HepG2 (cell line): ENCODE measurements around the gene ABHD11. TPM values are rescaled to one million over a fixed set of nuclear protein-coding genes. Genes with fewer than 3 reads are reported as not detected.

Experiments
- ATAC-seq: fragments of 200-7000 bp; cut with Tn5 transposase; 3 replicates; pipeline ENCODE4 v1.9.1; 2020; ENCODE audit warnings: mild to moderate bottlenecking, moderate library complexity
- BruUV-seq: library from RNA; stranded (reverse); fragments of 400-500 nt; replicated peaks from 2 replicates; lab custom pipeline; 2021; lab: Mats Ljungman, UMichigan
- CTCF ChIA-PET: fragments of 300-600 bp; formaldehyde crosslinking; extraction: SDS; loops from one replicate; lab custom pipeline; 2021; ENCODE audit warnings: low total read pairs, inconsistent platforms, low intra/inter-chr PET ratio; lab: Yijun Ruan, JAX
- POLR2A ChIA-PET: fragments of 350-600 bp; sonication (Branson Sonifier 250); formaldehyde crosslinking; loops from one replicate; lab custom pipeline; 2020; ENCODE audit warnings: antibody characterized with exemption, inconsistent platforms; lab: Yijun Ruan, JAX
- DNase-seq: peaks from one replicate; pipeline ENCODE4 v3.0.0-alpha.2; 2015; ENCODE audit warnings: low spot score
- FAIRE-seq: peaks from 3 replicates; lab custom pipeline; 2011; peaks lifted over from hg19 to GRCh38; lab: Jason Lieb, UNC
- H2AFZ ChIP-seq: one replicate; pipeline ENCODE4 v1.6.1; 2011; ENCODE audit warnings: low read length, inconsistent platforms
- H3K27ac ChIP-seq: fragments of 300-600 bp; 3 replicates; pipeline ENCODE4 v1.8.0; 2011; ENCODE audit warnings: mixed run types, mild to moderate bottlenecking, mixed read lengths, low read length, inconsistent platforms; ENCODE audit not compliant: insufficient read depth; ENCODE audit errors: extremely low read length
- H3K27me3 ChIP-seq, 2 experiments: fragments of 200-600 bp in 1 of 2; 2 replicates in 1 of 2; 3 replicates in 1 of 2; pipeline versions ENCODE4 v1.6.0 to v1.8.0; 2011; ENCODE audit warnings: low read length in 2 of 2, mild to moderate bottlenecking in 2 of 2, moderate library complexity in 2 of 2, inconsistent platforms in 1 of 2; ENCODE audit not compliant: insufficient read depth in 2 of 2, control insufficient read depth in 1 of 2
- H3K36me3 ChIP-seq, 2 experiments: fragments of 200-600 bp in 1 of 2; replicated peaks in 1 of 2; 2 replicates in 1 of 2; 3 replicates in 1 of 2; pipeline versions ENCODE4 v1.5.1 to v1.8.0; 2011; ENCODE audit warnings: low read length in 2 of 2, inconsistent platforms in 1 of 2; ENCODE audit not compliant: insufficient read depth in 2 of 2, control insufficient read depth in 1 of 2
- H3K4me1 ChIP-seq: 2 replicates; pipeline ENCODE4 v1.5.1; 2012; ENCODE audit warnings: low read length, inconsistent platforms; ENCODE audit not compliant: insufficient read depth
- H3K4me2 ChIP-seq: 2 replicates; pipeline ENCODE4 v1.6.0; 2011; ENCODE audit warnings: low read depth, low read length, inconsistent platforms
- H3K4me3 ChIP-seq, 3 experiments: fragments of 200-600 bp in 1 of 3; sonication (generic), shearing (Covaris generic) in 1 of 3; replicated peaks in 1 of 3; 2 replicates each; pipeline ENCODE4 v1.5.1; 2011 to 2016; ENCODE audit warnings: low read length in 3 of 3, inconsistent platforms in 2 of 3, low read depth in 2 of 3, mild to moderate bottlenecking in 2 of 3, control low read depth in 1 of 3, mixed read lengths in 1 of 3; ENCODE audit not compliant: insufficient read depth in 1 of 3
- H3K79me2 ChIP-seq: one replicate; pipeline ENCODE4 v1.6.1; 2011; ENCODE audit warnings: low read length, inconsistent platforms; ENCODE audit not compliant: insufficient read depth
- H3K9ac ChIP-seq: 2 replicates; pipeline ENCODE4 v1.6.0; 2011; ENCODE audit warnings: mild to moderate bottlenecking, low read depth, low read length, inconsistent platforms; ENCODE audit not compliant: insufficient read depth
- H3K9me3 ChIP-seq: 2 replicates; pipeline ENCODE4 v1.5.1; 2012; ENCODE audit warnings: mild to moderate bottlenecking, low read length
- H4K20me1 ChIP-seq: 2 replicates; pipeline ENCODE4 v1.6.0; 2011; ENCODE audit warnings: inconsistent platforms, mild to moderate bottlenecking, low read length, moderate library complexity; ENCODE audit not compliant: insufficient read depth
- ZC3H4 ChIP-seq: sonication (generic); formaldehyde crosslinking; IDR thresholded peaks from 2 replicates; pipeline ENCODE4 v1.4.0; 2020; ENCODE audit warnings: missing genetic modification reagents, borderline replicate concordance
- ZNF263 ChIP-seq: sonication (generic); formaldehyde crosslinking; IDR thresholded peaks from 2 replicates; pipeline ENCODE4 v1.4.0; 2020; ENCODE audit warnings: missing genetic modification reagents
- ZNF770 ChIP-seq: sonication (generic); formaldehyde crosslinking; IDR thresholded peaks from 2 replicates; pipeline ENCODE4 v1.5.0; 2020; ENCODE audit warnings: mild to moderate bottlenecking, missing genetic modification reagents
- WGBS: methylation state at CpG from one replicate; pipeline ENCODE4 v1.1.6; 2017; ENCODE audit warnings: low lambda C conversion rate; 5-methylcytosine and 5-hydroxymethylcytosine counted together
- in situ Hi-C: cut with HindIII; loops from 2 replicates; pipeline ENCODE4 v1.10.0; 2017; ENCODE audit warnings: low pct_unique_long_range_greater_than_20kb; ENCODE audit not compliant: extremely low pct_ligation_motif_present
- intact Hi-C: fragments of 100-400 bp; cut with micrococcal nuclease; formaldehyde crosslinking; loops from one replicate; pipeline ENCODE4 v1.10.0; 2022; ENCODE audit not compliant: unreplicated experiment
- polyA plus RNA-seq, 8 experiments: library from polyadenylated mRNA; depleted of rRNA in 3 of 8; stranded (reverse) in 7 of 8; unstranded in 1 of 8; fragments of >200 nt; fragmentation: Illumina TruSeq in 4 of 8; extraction: Trizol in 4 of 8; gene quantifications; 2 replicates each; pipeline versions ENCODE4 v1.2.1 to v1.2.3, GENCODE V29; 2011 to 2016; ENCODE audit warnings: low read depth in 4 of 8, missing spikeins in 1 of 8, mixed read lengths in 1 of 8; ENCODE audit not compliant: insufficient read depth in 1 of 8
- total RNA-seq, 5 experiments: library from RNA; depleted of rRNA; stranded (reverse); fragments of >200 nt; fragmentation: Illumina TruSeq; extraction: Trizol; gene quantifications; 2 replicates each; pipeline ENCODE4 v1.2.3, GENCODE V29; 2016; ENCODE audit warnings: low read depth in 1 of 5

The ABHD11 gene
- total and polyA plus RNA-seq, 2 of the 13 experiments (the other 11 are each of a cell fraction or from before 2014, with no cell fraction given): 7.0 to 8.1 TPM

GRCh38 chr7:73770860-73771670 lies 32.5 kb upstream of the ABHD11 start:
- TF ChIP-seq ZNF263 (CRISPR knock-in tag): peak; percentile 82
- peak; percentile 45; the same call in 1 of the 2 replicates for TF ChIP-seq ZNF770
- no peak for TF ChIP-seq ZC3H4 (CRISPR knock-in tag)
- TF ChIP-seq, all 625 proteins: peak for 2
- no peaks in the 10 kb centered on the region for H3K9me3 ChIP-seq
- no peak overlapping the region for H3K27ac ChIP-seq
- peaks cover 40% of the 10 kb centered on the region for H3K4me1 ChIP-seq
- FAIRE-seq (no peak), ATAC-seq (no peak), DNase-seq (no peak)
- ChIA-PET POLR2A (interaction anchor here (1.1 kb wide), 1 partner anchor 71 kb away, joined by 3 read pairs; the partner anchor contains the start of gene METTL27), CTCF (no interaction called here)
- peak overlapping the region; percentile 70 for H3K4me2 ChIP-seq
- no peak overlapping the region for H2AFZ ChIP-seq
- in situ Hi-C loops (no loop called here), intact Hi-C loops (no loop called here)
- no peaks in the 10 kb centered on the region for H4K20me1 ChIP-seq
- BruUV-seq: no TSS peak
- H3K4me3 ChIP-seq: peak overlapping the region; percentile 23 to 64 (median 43); a peak in 3 of 6 replicates
- 67% methylated on average over 17 of the region's 17 CpGs for WGBS
- no peaks in the 10 kb centered on the region for H3K79me2 ChIP-seq
- H3K9ac ChIP-seq: no peak overlapping the region
- H3K36me3 ChIP-seq: no peaks in the 10 kb centered on the region
- H3K27me3 ChIP-seq: peaks cover 0 to 2% of the 10 kb centered on the region in 2 experiments; a peak in 2 of 5 replicates
